MCF 10A (cell line): Measurements from ENCODE around the gene RGS14. TPM values are rescaled to one million over a fixed set of nuclear protein-coding genes. Genes with fewer than 3 reads are reported as not detected.

ENCODE experiments used
- BruUV-seq: library from RNA; stranded (reverse); fragments of 400-500 nt; replicated peaks from 2 replicates; lab custom pipeline; 2021; lab: Mats Ljungman, UMichigan
- CTCF ChIA-PET: fragments of 300-600 bp; sonication (Branson Sonifier 250); formaldehyde crosslinking; extraction: SDS; loops from one replicate; lab custom pipeline; 2021; ENCODE audit warnings: antibody characterized with exemption, inconsistent platforms; lab: Yijun Ruan, JAX
- POLR2A ChIA-PET: fragments of 300-600, 350-650 bp; sonication (Branson Sonifier 250); formaldehyde crosslinking; extraction: SDS; loops from one replicate; lab custom pipeline; 2020; ENCODE audit warnings: antibody characterized with exemption, inconsistent platforms; lab: Yijun Ruan, JAX
- DNase-seq: peaks from one replicate; pipeline ENCODE4 v3.0.0-alpha.2; 2018; ENCODE audit not compliant: unreplicated experiment
- H3K27ac Mint-ChIP-seq: one replicate; pipeline ENCODE4 v1.8.0; 2022; ENCODE audit warnings: mild to moderate bottlenecking, low read depth, mixed read lengths; ENCODE audit not compliant: unreplicated experiment
- H3K27me3 Mint-ChIP-seq: one replicate; pipeline ENCODE4 v1.8.0; 2022; ENCODE audit warnings: mixed read lengths; ENCODE audit not compliant: insufficient read depth, unreplicated experiment
- H3K36me3 Mint-ChIP-seq: one replicate; pipeline ENCODE4 v1.8.0; 2022; ENCODE audit warnings: mild to moderate bottlenecking, moderate library complexity, mixed read lengths; ENCODE audit not compliant: insufficient read depth, unreplicated experiment
- H3K4me1 Mint-ChIP-seq: one replicate; pipeline ENCODE4 v1.8.0; 2022; ENCODE audit warnings: mixed read lengths; ENCODE audit not compliant: insufficient read depth, unreplicated experiment
- H3K4me3 Mint-ChIP-seq: one replicate; pipeline ENCODE4 v1.8.0; 2022; ENCODE audit warnings: mild to moderate bottlenecking, moderate library complexity, mixed read lengths; ENCODE audit not compliant: unreplicated experiment
- H3K9me3 Mint-ChIP-seq: one replicate; pipeline ENCODE4 v1.8.0; 2022; ENCODE audit warnings: mixed read lengths; ENCODE audit not compliant: unreplicated experiment
- intact Hi-C: fragments of 100-400 bp; cut with micrococcal nuclease; formaldehyde crosslinking; loops from 2 replicates; pipeline ENCODE4 v1.14.1; 2022
- total RNA-seq: library from RNA; stranded (reverse); gene quantifications from 2 replicates; pipeline ENCODE4 v1.2.3, GENCODE V29; 2022
- TF ChIP-seq, protein P1 (sequence below): fragments of 200-600 bp; IDR thresholded peaks from one replicate; pipeline ENCODE4 v1.8.0; 2022; ENCODE audit warnings: antibody characterized with exemption, mild to moderate bottlenecking; ENCODE audit not compliant: unreplicated experiment

Gene RGS14
- total RNA-seq, 1 experiment from 2014 or later, result 7.8 TPM

DNA sequence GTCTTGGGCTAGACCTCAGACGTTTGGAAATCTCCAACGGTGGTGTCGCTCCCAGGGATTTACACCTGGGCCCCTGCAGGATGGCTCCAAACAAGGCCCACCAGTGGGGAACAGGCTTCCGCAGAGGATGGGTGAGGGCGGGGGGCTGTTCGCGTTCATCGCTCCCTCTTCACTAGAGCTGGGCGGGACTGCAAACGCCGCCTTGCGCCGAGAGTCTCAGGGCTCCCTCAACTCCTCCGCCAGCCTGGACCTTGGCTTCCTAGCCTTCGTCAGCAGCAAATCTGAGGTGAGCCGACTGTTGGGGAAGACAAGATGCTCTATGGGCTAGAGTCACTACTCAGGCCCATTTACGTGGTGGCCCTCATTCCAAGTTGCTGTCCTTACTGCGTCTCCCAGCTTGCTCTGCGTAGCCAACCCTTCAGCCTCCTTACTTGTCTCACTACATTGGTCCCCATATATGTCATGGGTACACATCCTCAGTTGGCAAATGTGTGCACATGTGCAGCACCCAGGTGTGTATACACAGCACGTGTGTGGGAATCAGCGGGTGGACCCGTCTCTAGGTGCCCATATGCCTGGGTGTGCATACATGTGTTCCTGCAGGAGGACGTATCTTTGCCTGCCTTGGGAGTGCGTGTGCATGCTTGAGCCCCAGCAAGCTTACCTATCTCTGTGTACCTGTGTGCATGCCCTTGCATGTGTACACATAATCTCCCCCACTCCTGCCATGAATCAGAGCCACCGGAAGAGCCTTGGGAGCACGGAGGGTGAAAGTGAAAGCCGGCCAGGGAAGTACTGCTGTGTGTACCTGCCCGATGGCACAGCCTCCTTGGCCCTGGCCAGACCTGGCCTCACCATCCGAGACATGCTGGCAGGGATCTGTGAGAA lies 10.5 kb downstream of the RGS14 start:
- ChIA-PET POLR2A (interaction anchor here (0.7 to 5.9 kb wide), 7 partner anchors 11 to 130 kb away, joined by 3 to 58 read pairs (median 5); partner anchors contain the start of genes LMAN2 and PDLIM7), CTCF (interaction anchor here (0.6 to 7.0 kb wide), 19 partner anchors 8 to 386 kb away, joined by 3 to 107 read pairs (median 4); partner anchors contain the start of genes DDX41, LMAN2 and SLC34A1)

DNA sequence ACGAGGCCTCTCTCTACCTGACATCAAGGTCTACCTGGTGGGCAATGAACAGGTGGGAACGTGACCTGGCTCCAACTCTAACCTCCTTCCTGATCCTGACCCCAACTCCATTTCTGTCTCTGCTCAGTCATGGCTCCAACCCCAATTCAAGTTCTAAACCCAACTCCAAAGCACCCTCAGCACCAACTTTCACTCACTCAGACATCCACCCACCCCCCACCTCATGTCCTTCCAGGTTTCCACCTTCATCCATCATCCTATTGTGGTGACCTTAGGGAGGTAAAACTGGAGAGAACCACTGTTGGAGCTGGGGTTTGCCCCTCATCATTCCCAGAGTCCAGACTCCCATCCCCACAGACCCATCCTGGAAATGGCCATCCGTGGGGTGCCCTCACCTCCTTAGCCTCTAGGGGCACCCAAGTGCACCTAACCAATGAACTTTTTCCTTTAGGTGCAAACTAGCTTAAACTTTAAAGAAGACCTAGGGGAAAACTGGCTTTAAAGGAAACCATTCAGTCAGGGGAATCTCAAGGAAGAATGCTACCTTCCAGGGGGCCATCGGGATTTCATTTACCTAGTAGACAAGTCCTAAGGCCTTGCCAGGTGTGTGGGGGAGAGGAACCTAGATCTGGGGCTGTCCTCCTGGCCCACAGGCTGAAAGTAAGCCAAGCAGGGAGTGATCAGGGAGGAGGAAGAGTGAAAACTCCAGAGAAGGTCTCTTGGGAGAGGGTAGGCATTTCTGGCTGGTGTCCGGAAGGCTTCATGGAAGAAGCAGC lies 11.3 kb downstream of the RGS14 start:
- H3K36me3 Mint-ChIP-seq, result no peaks in the 10 kb centered on the region
- no peaks in the 10 kb centered on the region for H3K27me3 Mint-ChIP-seq
- POLR2A ChIA-PET, result interaction anchor here (0.6 to 5.9 kb wide), 9 partner anchors 10 to 1242 kb away, joined by 3 to 58 read pairs (median 4); partner anchors contain the start of genes LMAN2 and PDLIM7
- H3K9me3 Mint-ChIP-seq, result no peaks in the 10 kb centered on the region
- TF ChIP-seq, protein P1, sequence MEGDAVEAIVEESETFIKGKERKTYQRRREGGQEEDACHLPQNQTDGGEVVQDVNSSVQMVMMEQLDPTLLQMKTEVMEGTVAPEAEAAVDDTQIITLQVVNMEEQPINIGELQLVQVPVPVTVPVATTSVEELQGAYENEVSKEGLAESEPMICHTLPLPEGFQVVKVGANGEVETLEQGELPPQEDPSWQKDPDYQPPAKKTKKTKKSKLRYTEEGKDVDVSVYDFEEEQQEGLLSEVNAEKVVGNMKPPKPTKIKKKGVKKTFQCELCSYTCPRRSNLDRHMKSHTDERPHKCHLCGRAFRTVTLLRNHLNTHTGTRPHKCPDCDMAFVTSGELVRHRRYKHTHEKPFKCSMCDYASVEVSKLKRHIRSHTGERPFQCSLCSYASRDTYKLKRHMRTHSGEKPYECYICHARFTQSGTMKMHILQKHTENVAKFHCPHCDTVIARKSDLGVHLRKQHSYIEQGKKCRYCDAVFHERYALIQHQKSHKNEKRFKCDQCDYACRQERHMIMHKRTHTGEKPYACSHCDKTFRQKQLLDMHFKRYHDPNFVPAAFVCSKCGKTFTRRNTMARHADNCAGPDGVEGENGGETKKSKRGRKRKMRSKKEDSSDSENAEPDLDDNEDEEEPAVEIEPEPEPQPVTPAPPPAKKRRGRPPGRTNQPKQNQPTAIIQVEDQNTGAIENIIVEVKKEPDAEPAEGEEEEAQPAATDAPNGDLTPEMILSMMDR, result peak; percentile 79
- BruUV-seq, result no TSS peak
- intact Hi-C loops, result no loop called here
- peak overlapping the region; percentile 35 for H3K4me3 Mint-ChIP-seq
- CTCF ChIA-PET, result interaction anchor here (0.6 to 7.0 kb wide), 21 partner anchors 9 to 162 kb away, joined by 3 to 107 read pairs (median 4); partner anchors contain the start of genes DDX41, LMAN2 and SLC34A1
- H3K4me1 Mint-ChIP-seq, result peaks cover 24% of the 10 kb centered on the region
- no peak overlapping the region for H3K27ac Mint-ChIP-seq
- DNase-seq, result peak; percentile 71

More for the DNA sequence above, 10.5 kb downstream of the RGS14 start:
- BruUV-seq, result no TSS peak
- intact Hi-C loops, result no loop called here
- Mint-ChIP-seq H3K27ac (no peak overlapping the region), H3K4me1 (peaks cover 24% of the 10 kb centered on the region), H3K27me3 (no peaks in the 10 kb centered on the region), H3K36me3 (no peaks in the 10 kb centered on the region), H3K4me3 (no peak overlapping the region), H3K9me3 (no peaks in the 10 kb centered on the region)
- TF ChIP-seq, protein P1, result no peak
- DNase-seq, result no peak

DNA sequence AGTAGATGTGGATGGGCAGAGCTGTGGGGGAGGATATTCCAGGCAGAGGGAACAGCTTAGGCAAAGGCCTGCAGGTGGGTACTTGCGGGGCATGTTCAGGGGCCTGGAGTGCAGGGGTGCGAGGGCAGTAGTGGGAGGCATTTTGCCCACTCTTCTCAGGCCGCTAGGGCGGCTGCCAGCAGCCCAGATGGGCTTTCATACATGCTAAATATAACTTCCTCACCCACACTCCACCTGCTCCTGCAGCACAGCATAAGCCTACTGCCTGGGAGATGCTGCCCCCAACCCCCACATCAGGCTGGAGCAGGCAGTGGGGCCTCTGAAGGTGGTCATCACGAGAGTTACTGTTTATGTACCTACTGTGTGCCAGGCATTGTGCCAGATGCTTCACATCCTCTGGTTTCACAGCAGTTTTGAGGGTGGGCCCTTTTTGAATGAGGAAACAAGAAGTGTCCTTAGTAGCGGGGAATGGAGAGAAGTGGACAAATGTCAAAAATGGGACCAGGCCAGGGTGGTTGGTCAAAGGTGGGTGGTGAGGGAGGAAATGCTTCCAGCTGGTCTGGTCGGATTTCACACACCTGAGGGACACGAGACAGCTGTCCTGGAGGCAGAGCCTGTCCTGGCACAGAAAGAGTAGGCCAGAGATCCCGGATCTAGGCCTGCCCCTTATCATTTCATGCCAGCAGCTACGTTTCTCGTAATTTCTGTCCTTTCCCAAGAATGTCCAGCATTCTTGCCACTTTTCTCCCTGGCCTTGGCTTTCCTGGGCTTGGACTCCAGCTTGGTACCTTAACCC lies 12.1 kb downstream of the RGS14 start:
- no TSS peak for BruUV-seq
- no peaks in the 10 kb centered on the region for H3K9me3 Mint-ChIP-seq
- H3K4me3 Mint-ChIP-seq, result no peak overlapping the region
- H3K27ac Mint-ChIP-seq, result no peak overlapping the region
- intact Hi-C loops, result loop anchor here (1.0 kb wide), 1 partner anchor 32 kb away; no protein-coding TSS in a partner anchor
- H3K36me3 Mint-ChIP-seq, result no peaks in the 10 kb centered on the region
- DNase-seq, result no peak
- TF ChIP-seq, protein P1, result no peak
- no peaks in the 10 kb centered on the region for H3K27me3 Mint-ChIP-seq
- POLR2A ChIA-PET, result interaction anchor here (0.6 to 5.9 kb wide), 20 partner anchors 8 to 1241 kb away, joined by 3 to 59 read pairs (median 5); partner anchors contain the start of genes LMAN2, NSD1 and PDLIM7
- CTCF ChIA-PET, result interaction anchor here (0.6 to 7.0 kb wide), 34 partner anchors 9 to 256 kb away, joined by 3 to 107 read pairs (median 4); partner anchors contain the start of genes DDX41, LMAN2 and SLC34A1
- peaks cover 24% of the 10 kb centered on the region for H3K4me1 Mint-ChIP-seq
